ENCODE measurements around the gene NOTCH2. TPM values are rescaled to one million over a fixed set of nuclear protein-coding genes. Genes with fewer than 3 reads are reported as not detected.

Gene NOTCH2
- polyA plus RNA-seq, 4 donors, result 138 to 158 (median 139) TPM

GRCh38 chr1:119884711-119885110 lies 184.8 kb downstream of the NOTCH2 start:
- no peak for DNase-seq (ENCODE audit: low read depth in 4 of 4, low spot score in 2 of 4)

- DNase-seq (ENCODE audit: low read depth in 4 of 4, low spot score in 2 of 4), result no peak
These were observed 185.6 kb downstream of the NOTCH2 start for GRCh38 chr1:119883826-119884225.

GRCh38 chr1:119882132-119883049 lies 187.1 kb downstream of the NOTCH2 start:
- no peak for DNase-seq (ENCODE audit: low read depth in 4 of 4, low spot score in 2 of 4)

GRCh38 chr1:119879510-119880434 lies 189.7 kb downstream of the NOTCH2 start:
- no peak for DNase-seq (ENCODE audit: low read depth in 4 of 4, low spot score in 2 of 4)

- DNase-seq (ENCODE audit: low read depth in 4 of 4, low spot score in 2 of 4), result no peak
These were observed 191.3 kb downstream of the NOTCH2 start for GRCh38 chr1:119878171-119878570.

GRCh38 chr1:119874186-119874585 lies 195.3 kb downstream of the NOTCH2 start:
- no peak for DNase-seq (ENCODE audit: low read depth in 4 of 4, low spot score in 2 of 4)

- DNase-seq (ENCODE audit: low read depth in 4 of 4, low spot score in 2 of 4), result no peak
These were observed 196.1 kb downstream of the NOTCH2 start for GRCh38 chr1:119873135-119874015.

GRCh38 chr1:119871881-119872280 lies 197.6 kb downstream of the NOTCH2 start:
- no peak for DNase-seq (ENCODE audit: low read depth in 4 of 4, low spot score in 2 of 4)

- DNase-seq (ENCODE audit: low read depth in 4 of 4, low spot score in 2 of 4), result no peak
These were observed 198.4 kb downstream of the NOTCH2 start for GRCh38 chr1:119870917-119871596.

- DNase-seq (ENCODE audit: low read depth in 4 of 4, low spot score in 2 of 4), result no peak
These were observed 199.5 kb downstream of the NOTCH2 start for GRCh38 chr1:119869995-119870394.

GRCh38 chr1:119868176-119868575 lies 201.3 kb downstream of the NOTCH2 start:
- DNase-seq (ENCODE audit: low read depth in 4 of 4, low spot score in 2 of 4), result no peak

GRCh38 chr1:119866451-119866850 lies 203.0 kb downstream of the NOTCH2 start:
- DNase-seq (ENCODE audit: low read depth in 4 of 4, low spot score in 2 of 4), result no peak

GRCh38 chr1:119865627-119866026 lies 203.8 kb downstream of the NOTCH2 start:
- DNase-seq (ENCODE audit: low read depth in 4 of 4, low spot score in 2 of 4), result no peak

- no peak for DNase-seq (ENCODE audit: low read depth in 4 of 4, low spot score in 2 of 4)
These were observed 207.2 kb downstream of the NOTCH2 start for GRCh38 chr1:119862276-119862675.

Other genes with a start within 250 kb of the NOTCH2 start
- not detected for gene ADAM30, start 173.1 kb downstream of the NOTCH2 start, polyA plus RNA-seq (ENCODE audit: insufficient read length in 4 of 4)
- 10 to 100 TPM; 37.6 to 48.1 (median 38.6) TPM for gene SEC22B, start 106.9 kb upstream of the NOTCH2 start, polyA plus RNA-seq (ENCODE audit: insufficient read length in 4 of 4)